Prostate gland (tissue), 2 donors: ENCODE data around the gene SLC25A3. TPM values are rescaled to one million over a fixed set of nuclear protein-coding genes. Genes with fewer than 3 reads are reported as not detected.

Source experiments
- DNase-seq: peaks from one replicate; pipeline ENCODE4 v3.0.0-alpha.2; 2019; ENCODE audit warnings: low spot score
- H3K27ac ChIP-seq, 2 donors: fragments of 200-600 bp; sonication (generic); 2 replicates each; pipeline ENCODE4 v1.5.1; 2017 to 2019
- H3K27me3 ChIP-seq: fragments of 200-600 bp; sonication (generic); replicated peaks from 2 replicates; pipeline ENCODE4 v1.5.1; 2019; ENCODE audit not compliant: insufficient read depth
- H3K36me3 ChIP-seq, 2 donors: fragments of 200-600 bp; sonication (generic); 1 replicate in 1 of 2; 2 replicates in 1 of 2; pipeline versions ENCODE4 v1.5.1 to v1.8.1; 2017 to 2019
- H3K4me1 ChIP-seq: fragments of 200-600 bp; sonication (generic); replicated peaks from 2 replicates; pipeline ENCODE4 v1.5.1; 2019
- H3K4me3 ChIP-seq, 2 donors: fragments of 200-600 bp; sonication (generic); 2 replicates each; pipeline ENCODE4 v1.5.1; 2017 to 2019
- H3K9me3 ChIP-seq: fragments of 200-600 bp; sonication (generic); 2 replicates; pipeline ENCODE4 v1.5.1; 2017
- CTCF ChIP-seq, 4 experiments: fragments of 200-600 bp in 2 of 4; fragments of 450-650 bp in 2 of 4; sonication (generic) in 2 of 4; IDR thresholded peaks; 1 replicate in 3 of 4; 2 replicates in 1 of 4; pipeline ENCODE4 v1.5.1; 2016 to 2019; ENCODE audit warnings: antibody characterized with exemption in 4 of 4, mild to moderate bottlenecking in 2 of 4, moderate library complexity in 2 of 4
- POLR2A ChIP-seq: fragments of 450-650 bp; IDR thresholded peaks from one replicate; pipeline ENCODE4 v1.6.1; 2016; ENCODE audit warnings: antibody characterized with exemption, mild to moderate bottlenecking
- POLR2AphosphoS5 ChIP-seq: sonication (generic); formaldehyde crosslinking; IDR thresholded peaks from one replicate; pipeline ENCODE4 v1.6.1; 2017; ENCODE audit warnings: antibody characterized with exemption
- WGBS: methylation state at CpG from one replicate; pipeline ENCODE4 v1.1.5; 2018; 5-methylcytosine and 5-hydroxymethylcytosine counted together
- intact Hi-C: fragments of 100-400 bp; cut with DNase I; formaldehyde crosslinking; loops from one replicate; pipeline ENCODE4 v1.14.2; 2022
- small RNA-seq, 2 donors: library from RNA; depleted of rRNA; stranded (forward); fragments of <200 nt; gene quantifications; one replicate each; pipeline ENCODE3, GENCODE V24; 2016
- total RNA-seq, 2 donors: library from RNA; depleted of rRNA; stranded (reverse); fragments of >200 nt; gene quantifications; one replicate each; pipeline ENCODE4 v1.1.0, GENCODE V29; 2016

Gene SLC25A3
- total RNA-seq, 2 donors from 2014 or later, result 376 to 489 TPM

- Histone ChIP-seq H3K4me3 (peak overlapping the region; percentile 97 to 98), H3K9me3 (no peaks in the 10 kb centered on the region), H3K36me3 (no peaks in the 10 kb centered on the region), H3K27ac (no peak overlapping the region), H3K27me3 (no peaks in the 10 kb centered on the region), H3K4me1 (no peaks in the 10 kb centered on the region)
- 9% methylated on average over 8 of the region's 8 CpGs for WGBS
- DNase-seq, result no peak
- intact Hi-C loops, result no loop called here
- TF ChIP-seq POLR2AphosphoS5, result no peak
- peak in 1 of 4 experiments; percentile 10 for TF ChIP-seq CTCF (IDR thresholded peaks at IDR 0.05)
- TF ChIP-seq POLR2A, result no peak
These were observed 53.0 kb downstream of the SLC25A3 start for GRCh38 chr12:98646294-98647090.

- DNase-seq, result no peak
- Histone ChIP-seq H3K4me3 (no peak overlapping the region), H3K4me1 (no peaks in the 10 kb centered on the region), H3K27me3 (no peaks in the 10 kb centered on the region), H3K9me3 (no peaks in the 10 kb centered on the region), H3K36me3 (no peaks in the 10 kb centered on the region), H3K27ac (no peak overlapping the region)
- intact Hi-C loops, result loop anchor here (5.0 kb wide), 1 partner anchor 84 kb away; no protein-coding TSS in a partner anchor
- TF ChIP-seq POLR2A (no peak), CTCF (IDR thresholded peaks at IDR 0.05) (no peak), POLR2AphosphoS5 (no peak)
These were observed 57.8 kb downstream of the SLC25A3 start for GRCh38 chr12:98651328-98651727.

- no peaks in the 10 kb centered on the region for H3K36me3 ChIP-seq
These were observed 60.5 kb downstream of the SLC25A3 start for GRCh38 chr12:98653866-98654493.

More at GRCh38 chr12:98653866-98654493, 60.5 kb downstream of the SLC25A3 start:
- Histone ChIP-seq H3K27me3 (no peaks in the 10 kb centered on the region), H3K27ac (no peak overlapping the region), H3K9me3 (no peaks in the 10 kb centered on the region), H3K4me3 (no peak overlapping the region), H3K4me1 (no peaks in the 10 kb centered on the region)
- intact Hi-C loops, result loop anchor here (5.0 kb wide), 1 partner anchor 87 kb away; no protein-coding TSS in a partner anchor
- TF ChIP-seq CTCF (IDR thresholded peaks at IDR 0.05) (peak in 3 of 4 experiments; percentile 8 to 56 (median 54)), POLR2AphosphoS5 (no peak)
- WGBS, result 93% methylated on average over 1 of the region's 1 CpG
- no peak for DNase-seq

Small RNAs within 50 kb of the gene (small RNA-seq; reads per million reads assigned to genes)
- 2.1 to 6.1 reads per million in 2 donors for gene SNORA53

Other genes with a start within 250 kb of the SLC25A3 start
- gene TMPO, start 78.1 kb upstream of the SLC25A3 start, total RNA-seq, result 10 to 100 TPM; 47.7 to 79.6 TPM
- 1 to 10 TPM; 6.0 to 6.5 TPM for gene IKBIP, start 51.1 kb downstream of the SLC25A3 start, total RNA-seq
- gene APAF1, start 51.6 kb downstream of the SLC25A3 start, total RNA-seq, result 10 to 100 TPM in 1 of 2 donors, 1 to 10 TPM in 1; 9.4 to 11.6 TPM